GM12878 (cell line): ENCODE measurements around the gene SEMA6C. TPM values are rescaled to one million over a fixed set of nuclear protein-coding genes. Genes with fewer than 3 reads are reported as not detected.
A peak's percentile ranks its signal among the peaks of the same experiment; 100 is the strongest.

Source experiments
- CTCF ChIP-seq, 3 experiments: IDR thresholded peaks in 2 of 3; conservative IDR thresholded peaks in 1 of 3; 2 replicates each; pipeline ENCODE4 v1.5.1; 2011; ENCODE audit warnings: low read depth in 3 of 3, low read length in 3 of 3, mild to moderate bottlenecking in 3 of 3, control low read depth in 2 of 3, moderate library complexity in 2 of 3, inconsistent platforms in 1 of 3, mixed read lengths in 1 of 3; ENCODE audit not compliant: control insufficient read depth in 2 of 3, insufficient read depth in 1 of 3; ENCODE audit errors: extremely low read depth in 1 of 3
- EP300 ChIP-seq, 2 experiments: fragments of 150-350 bp in 1 of 2; IDR thresholded peaks; 2 replicates each; pipeline ENCODE4 v1.6.1; 2011 to 2012; ENCODE audit warnings: low read depth in 2 of 2, low read length in 2 of 2, borderline replicate concordance in 1 of 2, improper control_type of control experiment in 1 of 2, inconsistent platforms in 1 of 2; ENCODE audit not compliant: control insufficient read depth in 1 of 2
- FOS ChIP-seq: IDR thresholded peaks from 3 replicates; pipeline ENCODE4 v1.6.1; 2011; ENCODE audit warnings: borderline replicate concordance; ENCODE audit not compliant: insufficient read length; ENCODE audit errors: extremely low read depth
- KLF5 ChIP-seq: fragments of 450-650 bp; IDR thresholded peaks from 2 replicates; pipeline ENCODE4 v1.6.1; 2014; ENCODE audit warnings: mild to moderate bottlenecking; ENCODE audit not compliant: partially characterized antibody
- MLLT1 ChIP-seq: fragments of 450-650 bp; IDR thresholded peaks from 2 replicates; pipeline ENCODE4 v1.6.1; 2016; ENCODE audit warnings: mild to moderate bottlenecking
- RAD51 ChIP-seq: fragments of 450-650 bp; IDR thresholded peaks from 2 replicates; pipeline ENCODE4 v1.6.1; 2016; ENCODE audit warnings: moderate library complexity, mild to moderate bottlenecking, inconsistent platforms
- RUNX3 ChIP-seq: IDR thresholded peaks from 2 replicates; pipeline ENCODE4 v1.6.1; 2012; ENCODE audit warnings: low read length, inconsistent platforms
- SIX5 ChIP-seq: IDR thresholded peaks from 2 replicates; pipeline ENCODE4 v1.6.1; 2011; ENCODE audit warnings: mild to moderate bottlenecking, low read depth, low read length, moderate library complexity; ENCODE audit not compliant: severe bottlenecking
- SUPT20H ChIP-seq: IDR thresholded peaks from 2 replicates; pipeline ENCODE4 v1.6.1; 2011; ENCODE audit warnings: low read depth, mild to moderate bottlenecking, low read length, moderate library complexity, borderline replicate concordance; ENCODE audit not compliant: control insufficient read depth
- TBL1XR1 ChIP-seq: IDR thresholded peaks from 2 replicates; pipeline ENCODE4 v1.6.1; 2012; ENCODE audit warnings: low read depth, low read length, improper control_type of control experiment
- polyA plus RNA-seq, 11 experiments: library from polyadenylated mRNA; depleted of rRNA in 4 of 11; unstranded in 6 of 11; stranded (reverse) in 5 of 11; fragments of >200 nt; fragmentation: Nextera tagmentation in 4 of 11; fragmentation: Illumina TruSeq in 1 of 11; extraction: Ambion mirVana in 4 of 11; extraction: Trizol in 1 of 11; gene quantifications; 1 replicate in 1 of 11; 2 replicates in 10 of 11; pipeline versions ENCODE4 v1.2.1 to v1.2.3, GENCODE V29; 2011 to 2016; ENCODE audit warnings: inconsistent platforms in 2 of 11, missing spikeins in 2 of 11, low read depth in 1 of 11
- total RNA-seq, 4 experiments: library from RNA; depleted of rRNA in 3 of 4; stranded (reverse); fragments of >200 nt in 3 of 4; fragmentation: Illumina TruSeq in 1 of 4; extraction: Trizol in 1 of 4; gene quantifications; 2 replicates each; pipeline versions ENCODE4 v1.2.1 to v1.2.3, GENCODE V29; 2013 to 2021
- TF ChIP-seq, protein P1 (sequence below): fragments of 450-650 bp; IDR thresholded peaks from 2 replicates; pipeline ENCODE4 v1.6.1; 2018; ENCODE audit warnings: borderline replicate concordance, mild to moderate bottlenecking; ENCODE audit not compliant: partially characterized antibody
- TF ChIP-seq, protein P2 (sequence below): fragments of 450-650 bp; IDR thresholded peaks from 2 replicates; pipeline ENCODE4 v1.6.1; 2017; ENCODE audit warnings: mild to moderate bottlenecking, moderate library complexity
- TF ChIP-seq, protein P3 (sequence below): fragments of 150-350 bp; IDR thresholded peaks from 2 replicates; pipeline ENCODE4 v1.6.1; 2016; ENCODE audit warnings: low read depth, low read length

Gene SEMA6C
- total and polyA plus RNA-seq, 10 of the 15 experiments (the other 5 are each of a cell fraction or from before 2014, with no cell fraction given) = 0.13 to 2.2 (median 0.29) TPM; not detected in 1

- TF ChIP-seq RUNX3 (peak; percentile 97), EP300 (IDR thresholded peaks at IDR 0.05; ENCODE audit: borderline replicate concordance in 1 of 2, control insufficient read depth in 1 of 2, low read depth in 2 of 2, low read length in 2 of 2) (no peak), MLLT1 (0 out of 2 replicates have a peak, but pooled peaks have one; percentile 42), FOS (no peak), TBL1XR1 (no peak), RAD51 (no peak), SUPT20H (no peak), CTCF (IDR thresholded peaks at IDR 0.05 in 2 of 3, conservative IDR thresholded peaks at IDR 0.05 in 1 of 3; ENCODE audit: control insufficient read depth in 2 of 3, extremely low read depth in 1 of 3, insufficient read depth in 1 of 3, low read depth in 3 of 3, low read length in 3 of 3) (no peak), KLF5 (no peak), SIX5 (no peak)
- TF ChIP-seq, protein P1, sequence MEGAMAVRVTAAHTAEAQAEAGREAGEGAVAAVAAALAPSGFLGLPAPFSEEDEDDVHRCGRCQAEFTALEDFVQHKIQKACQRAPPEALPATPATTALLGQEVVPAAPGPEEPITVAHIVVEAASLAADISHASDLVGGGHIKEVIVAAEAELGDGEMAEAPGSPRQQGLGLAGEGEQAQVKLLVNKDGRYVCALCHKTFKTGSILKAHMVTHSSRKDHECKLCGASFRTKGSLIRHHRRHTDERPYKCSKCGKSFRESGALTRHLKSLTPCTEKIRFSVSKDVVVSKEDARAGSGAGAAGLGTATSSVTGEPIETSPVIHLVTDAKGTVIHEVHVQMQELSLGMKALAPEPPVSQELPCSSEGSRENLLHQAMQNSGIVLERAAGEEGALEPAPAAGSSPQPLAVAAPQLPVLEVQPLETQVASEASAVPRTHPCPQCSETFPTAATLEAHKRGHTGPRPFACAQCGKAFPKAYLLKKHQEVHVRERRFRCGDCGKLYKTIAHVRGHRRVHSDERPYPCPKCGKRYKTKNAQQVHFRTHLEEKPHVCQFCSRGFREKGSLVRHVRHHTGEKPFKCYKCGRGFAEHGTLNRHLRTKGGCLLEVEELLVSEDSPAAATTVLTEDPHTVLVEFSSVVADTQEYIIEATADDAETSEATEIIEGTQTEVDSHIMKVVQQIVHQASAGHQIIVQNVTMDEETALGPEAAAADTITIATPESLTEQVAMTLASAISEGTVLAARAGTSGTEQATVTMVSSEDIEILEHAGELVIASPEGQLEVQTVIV = no peak
- TF ChIP-seq, protein P2, sequence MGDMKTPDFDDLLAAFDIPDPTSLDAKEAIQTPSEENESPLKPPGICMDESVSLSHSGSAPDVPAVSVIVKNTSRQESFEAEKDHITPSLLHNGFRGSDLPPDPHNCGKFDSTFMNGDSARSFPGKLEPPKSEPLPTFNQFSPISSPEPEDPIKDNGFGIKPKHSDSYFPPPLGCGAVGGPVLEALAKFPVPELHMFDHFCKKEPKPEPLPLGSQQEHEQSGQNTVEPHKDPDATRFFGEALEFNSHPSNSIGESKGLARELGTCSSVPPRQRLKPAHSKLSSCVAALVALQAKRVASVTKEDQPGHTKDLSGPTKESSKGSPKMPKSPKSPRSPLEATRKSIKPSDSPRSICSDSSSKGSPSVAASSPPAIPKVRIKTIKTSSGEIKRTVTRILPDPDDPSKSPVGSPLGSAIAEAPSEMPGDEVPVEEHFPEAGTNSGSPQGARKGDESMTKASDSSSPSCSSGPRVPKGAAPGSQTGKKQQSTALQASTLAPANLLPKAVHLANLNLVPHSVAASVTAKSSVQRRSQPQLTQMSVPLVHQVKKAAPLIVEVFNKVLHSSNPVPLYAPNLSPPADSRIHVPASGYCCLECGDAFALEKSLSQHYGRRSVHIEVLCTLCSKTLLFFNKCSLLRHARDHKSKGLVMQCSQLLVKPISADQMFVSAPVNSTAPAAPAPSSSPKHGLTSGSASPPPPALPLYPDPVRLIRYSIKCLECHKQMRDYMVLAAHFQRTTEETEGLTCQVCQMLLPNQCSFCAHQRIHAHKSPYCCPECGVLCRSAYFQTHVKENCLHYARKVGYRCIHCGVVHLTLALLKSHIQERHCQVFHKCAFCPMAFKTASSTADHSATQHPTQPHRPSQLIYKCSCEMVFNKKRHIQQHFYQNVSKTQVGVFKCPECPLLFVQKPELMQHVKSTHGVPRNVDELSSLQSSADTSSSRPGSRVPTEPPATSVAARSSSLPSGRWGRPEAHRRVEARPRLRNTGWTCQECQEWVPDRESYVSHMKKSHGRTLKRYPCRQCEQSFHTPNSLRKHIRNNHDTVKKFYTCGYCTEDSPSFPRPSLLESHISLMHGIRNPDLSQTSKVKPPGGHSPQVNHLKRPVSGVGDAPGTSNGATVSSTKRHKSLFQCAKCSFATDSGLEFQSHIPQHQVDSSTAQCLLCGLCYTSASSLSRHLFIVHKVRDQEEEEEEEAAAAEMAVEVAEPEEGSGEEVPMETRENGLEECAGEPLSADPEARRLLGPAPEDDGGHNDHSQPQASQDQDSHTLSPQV = no peak
- TF ChIP-seq, protein P3, sequence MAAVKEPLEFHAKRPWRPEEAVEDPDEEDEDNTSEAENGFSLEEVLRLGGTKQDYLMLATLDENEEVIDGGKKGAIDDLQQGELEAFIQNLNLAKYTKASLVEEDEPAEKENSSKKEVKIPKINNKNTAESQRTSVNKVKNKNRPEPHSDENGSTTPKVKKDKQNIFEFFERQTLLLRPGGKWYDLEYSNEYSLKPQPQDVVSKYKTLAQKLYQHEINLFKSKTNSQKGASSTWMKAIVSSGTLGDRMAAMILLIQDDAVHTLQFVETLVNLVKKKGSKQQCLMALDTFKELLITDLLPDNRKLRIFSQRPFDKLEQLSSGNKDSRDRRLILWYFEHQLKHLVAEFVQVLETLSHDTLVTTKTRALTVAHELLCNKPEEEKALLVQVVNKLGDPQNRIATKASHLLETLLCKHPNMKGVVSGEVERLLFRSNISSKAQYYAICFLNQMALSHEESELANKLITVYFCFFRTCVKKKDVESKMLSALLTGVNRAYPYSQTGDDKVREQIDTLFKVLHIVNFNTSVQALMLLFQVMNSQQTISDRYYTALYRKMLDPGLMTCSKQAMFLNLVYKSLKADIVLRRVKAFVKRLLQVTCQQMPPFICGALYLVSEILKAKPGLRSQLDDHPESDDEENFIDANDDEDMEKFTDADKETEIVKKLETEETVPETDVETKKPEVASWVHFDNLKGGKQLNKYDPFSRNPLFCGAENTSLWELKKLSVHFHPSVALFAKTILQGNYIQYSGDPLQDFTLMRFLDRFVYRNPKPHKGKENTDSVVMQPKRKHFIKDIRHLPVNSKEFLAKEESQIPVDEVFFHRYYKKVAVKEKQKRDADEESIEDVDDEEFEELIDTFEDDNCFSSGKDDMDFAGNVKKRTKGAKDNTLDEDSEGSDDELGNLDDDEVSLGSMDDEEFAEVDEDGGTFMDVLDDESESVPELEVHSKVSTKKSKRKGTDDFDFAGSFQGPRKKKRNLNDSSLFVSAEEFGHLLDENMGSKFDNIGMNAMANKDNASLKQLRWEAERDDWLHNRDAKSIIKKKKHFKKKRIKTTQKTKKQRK = no peak
Measured at GRCh38 chr1:151157067-151157531, 10.7 kb upstream of the SEMA6C start (continued).
